K562 (cell line): ENCODE results near the gene MECR. TPM values are rescaled to one million over a fixed set of nuclear protein-coding genes. Genes with fewer than 3 reads are reported as not detected.

Experiments used
- ARID1B ChIP-seq: fragments of 450-650 bp; IDR thresholded peaks from 2 replicates; pipeline ENCODE4 v1.6.1; 2016; ENCODE audit warnings: antibody characterized with exemption, mild to moderate bottlenecking, inconsistent platforms
- BCOR ChIP-seq: fragments of 450-650 bp; IDR thresholded peaks from 2 replicates; pipeline ENCODE4 v1.6.1; 2016
- ELF4 ChIP-seq: fragments of 450-650 bp; formaldehyde crosslinking; IDR thresholded peaks from 2 replicates; pipeline ENCODE4 v1.4.0; 2022; ENCODE audit warnings: missing genetic modification characterization
- MLLT1 ChIP-seq, 2 experiments: fragments of 450-650 bp; IDR thresholded peaks; 2 replicates each; pipeline ENCODE4 v1.6.1; 2016
- NFATC3 ChIP-seq: fragments of 450-650 bp; IDR thresholded peaks from 2 replicates; pipeline ENCODE4 v1.6.1; 2017; ENCODE audit warnings: mild to moderate bottlenecking
- PBX2 ChIP-seq, 2 experiments: IDR thresholded peaks in 1 of 2; conservative IDR thresholded peaks in 1 of 2; 2 replicates each; pipeline ENCODE4 v1.6.1; 2016; ENCODE audit warnings: low read depth in 2 of 2, mild to moderate bottlenecking in 1 of 2, missing compliant biosample characterization in 1 of 2, missing genetic modification characterization in 1 of 2, moderate library complexity in 1 of 2
- PHB2 ChIP-seq: fragments of 450-650 bp; IDR thresholded peaks from 2 replicates; pipeline ENCODE4 v1.6.1; 2017; ENCODE audit warnings: low read depth
- PHF20 ChIP-seq: fragments of 450-650 bp; IDR thresholded peaks from 2 replicates; pipeline ENCODE4 v1.6.1; 2018; ENCODE audit not compliant: partially characterized antibody
- SMARCE1 ChIP-seq: fragments of 450-650 bp; IDR thresholded peaks from 2 replicates; pipeline ENCODE4 v1.7.1; 2016; ENCODE audit warnings: mild to moderate bottlenecking
- TAF15 ChIP-seq: fragments of 200-400 bp; formaldehyde crosslinking; IDR thresholded peaks from 2 replicates; pipeline ENCODE4 v1.6.1; 2017; ENCODE audit warnings: mild to moderate bottlenecking, low read depth, low read length, moderate library complexity
- TBL1XR1 ChIP-seq, 2 experiments: IDR thresholded peaks; 2 replicates each; pipeline ENCODE4 v1.6.1; 2012; ENCODE audit warnings: improper control_type of control experiment in 2 of 2, low read length in 2 of 2, mild to moderate bottlenecking in 1 of 2
- ZNF778 ChIP-seq: fragments of 450-650 bp; formaldehyde crosslinking; IDR thresholded peaks from 2 replicates; pipeline ENCODE4 v1.4.0; 2020; ENCODE audit warnings: mild to moderate bottlenecking, moderate library complexity
- polyA plus RNA-seq, 8 experiments: library from polyadenylated mRNA; depleted of rRNA in 4 of 8; stranded (reverse) in 5 of 8; unstranded in 3 of 8; fragments of >200 nt; fragmentation: Nextera tagmentation in 2 of 8; fragmentation: Illumina TruSeq in 1 of 8; extraction: Ambion mirVana in 2 of 8; extraction: Trizol in 1 of 8; gene quantifications; 2 replicates each; pipeline versions ENCODE4 v1.2.1 to v1.2.3, GENCODE V29; 2011 to 2014; ENCODE audit warnings: inconsistent platforms in 1 of 8, missing spikeins in 1 of 8
- total RNA-seq, 7 experiments: library from RNA; depleted of rRNA in 6 of 7; stranded (reverse); fragments of >200 nt in 6 of 7; fragmentation: Illumina TruSeq in 2 of 7; extraction: Trizol in 2 of 7; gene quantifications; 2 replicates each; pipeline versions ENCODE4 v1.2.1 to v1.2.3, GENCODE V29; 2011 to 2021; ENCODE audit warnings: low replicate concordance in 1 of 7
- TF ChIP-seq, protein P1 (sequence below): fragments of 450-650 bp; IDR thresholded peaks from 2 replicates; pipeline ENCODE4 v1.7.0; 2016; ENCODE audit warnings: borderline replicate concordance
- TF ChIP-seq, protein P2 (sequence below): sonication (generic); formaldehyde crosslinking; IDR thresholded peaks from 2 replicates; pipeline ENCODE4 v1.8.0; 2023; ENCODE audit warnings: missing genetic modification reagents, mild to moderate bottlenecking, borderline replicate concordance

MECR gene
- total and polyA plus RNA-seq, 9 of the 15 experiments (the other 6 are each of a cell fraction or from before 2014, with no cell fraction given): 10.4 to 58.6 (median 42.9) TPM

DNA sequence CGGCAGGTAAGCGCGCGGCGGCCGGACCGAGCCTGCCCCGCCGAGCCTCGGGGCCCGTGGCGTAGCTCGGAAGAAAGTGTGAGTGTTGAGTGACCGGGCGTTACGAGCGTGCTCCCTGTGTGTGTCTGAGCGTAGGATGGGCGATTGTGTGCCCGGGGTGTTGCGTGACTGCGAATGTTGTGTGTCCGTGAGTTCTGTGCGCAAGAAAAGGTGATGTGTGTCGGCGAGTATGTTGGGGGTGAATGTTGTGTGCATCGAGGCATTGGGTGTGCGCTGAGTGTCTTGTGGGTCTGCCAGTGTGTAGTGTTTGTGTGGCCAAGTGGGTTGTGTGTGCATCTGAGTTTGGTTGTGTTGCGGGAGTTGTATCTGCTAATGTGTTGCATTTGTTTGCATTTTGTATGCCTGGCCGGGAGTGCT is 6.0 kb upstream of the MECR start (continued):
- peak; percentile 73 to 83; a peak in 2 of 4 replicates for TF ChIP-seq MLLT1 (IDR thresholded peaks at IDR 0.05)
- 0 out of 2 replicates have a peak, but pooled peaks have one; percentile 34 for TF ChIP-seq SMARCE1
- 0 out of 2 replicates have a peak, but pooled peaks have one; percentile 37 for TF ChIP-seq TAF15
- peak; percentile 33; the same call in 1 of the 2 replicates for TF ChIP-seq ARID1B
- peak; percentile 77; the same call in 1 of the 2 replicates for TF ChIP-seq NFATC3
- peak; percentile 50 for TF ChIP-seq PHF20
- 0 out of 2 replicates have a peak, but pooled peaks have one; percentile 22 for TF ChIP-seq ELF4 (CRISPR knock-in tag)
- TF ChIP-seq, protein P1, sequence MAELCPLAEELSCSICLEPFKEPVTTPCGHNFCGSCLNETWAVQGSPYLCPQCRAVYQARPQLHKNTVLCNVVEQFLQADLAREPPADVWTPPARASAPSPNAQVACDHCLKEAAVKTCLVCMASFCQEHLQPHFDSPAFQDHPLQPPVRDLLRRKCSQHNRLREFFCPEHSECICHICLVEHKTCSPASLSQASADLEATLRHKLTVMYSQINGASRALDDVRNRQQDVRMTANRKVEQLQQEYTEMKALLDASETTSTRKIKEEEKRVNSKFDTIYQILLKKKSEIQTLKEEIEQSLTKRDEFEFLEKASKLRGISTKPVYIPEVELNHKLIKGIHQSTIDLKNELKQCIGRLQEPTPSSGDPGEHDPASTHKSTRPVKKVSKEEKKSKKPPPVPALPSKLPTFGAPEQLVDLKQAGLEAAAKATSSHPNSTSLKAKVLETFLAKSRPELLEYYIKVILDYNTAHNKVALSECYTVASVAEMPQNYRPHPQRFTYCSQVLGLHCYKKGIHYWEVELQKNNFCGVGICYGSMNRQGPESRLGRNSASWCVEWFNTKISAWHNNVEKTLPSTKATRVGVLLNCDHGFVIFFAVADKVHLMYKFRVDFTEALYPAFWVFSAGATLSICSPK: 0 out of 2 replicates have a peak, but pooled peaks have one; percentile 63
- TF ChIP-seq ZNF778: no peak
- TF ChIP-seq, protein P2, sequence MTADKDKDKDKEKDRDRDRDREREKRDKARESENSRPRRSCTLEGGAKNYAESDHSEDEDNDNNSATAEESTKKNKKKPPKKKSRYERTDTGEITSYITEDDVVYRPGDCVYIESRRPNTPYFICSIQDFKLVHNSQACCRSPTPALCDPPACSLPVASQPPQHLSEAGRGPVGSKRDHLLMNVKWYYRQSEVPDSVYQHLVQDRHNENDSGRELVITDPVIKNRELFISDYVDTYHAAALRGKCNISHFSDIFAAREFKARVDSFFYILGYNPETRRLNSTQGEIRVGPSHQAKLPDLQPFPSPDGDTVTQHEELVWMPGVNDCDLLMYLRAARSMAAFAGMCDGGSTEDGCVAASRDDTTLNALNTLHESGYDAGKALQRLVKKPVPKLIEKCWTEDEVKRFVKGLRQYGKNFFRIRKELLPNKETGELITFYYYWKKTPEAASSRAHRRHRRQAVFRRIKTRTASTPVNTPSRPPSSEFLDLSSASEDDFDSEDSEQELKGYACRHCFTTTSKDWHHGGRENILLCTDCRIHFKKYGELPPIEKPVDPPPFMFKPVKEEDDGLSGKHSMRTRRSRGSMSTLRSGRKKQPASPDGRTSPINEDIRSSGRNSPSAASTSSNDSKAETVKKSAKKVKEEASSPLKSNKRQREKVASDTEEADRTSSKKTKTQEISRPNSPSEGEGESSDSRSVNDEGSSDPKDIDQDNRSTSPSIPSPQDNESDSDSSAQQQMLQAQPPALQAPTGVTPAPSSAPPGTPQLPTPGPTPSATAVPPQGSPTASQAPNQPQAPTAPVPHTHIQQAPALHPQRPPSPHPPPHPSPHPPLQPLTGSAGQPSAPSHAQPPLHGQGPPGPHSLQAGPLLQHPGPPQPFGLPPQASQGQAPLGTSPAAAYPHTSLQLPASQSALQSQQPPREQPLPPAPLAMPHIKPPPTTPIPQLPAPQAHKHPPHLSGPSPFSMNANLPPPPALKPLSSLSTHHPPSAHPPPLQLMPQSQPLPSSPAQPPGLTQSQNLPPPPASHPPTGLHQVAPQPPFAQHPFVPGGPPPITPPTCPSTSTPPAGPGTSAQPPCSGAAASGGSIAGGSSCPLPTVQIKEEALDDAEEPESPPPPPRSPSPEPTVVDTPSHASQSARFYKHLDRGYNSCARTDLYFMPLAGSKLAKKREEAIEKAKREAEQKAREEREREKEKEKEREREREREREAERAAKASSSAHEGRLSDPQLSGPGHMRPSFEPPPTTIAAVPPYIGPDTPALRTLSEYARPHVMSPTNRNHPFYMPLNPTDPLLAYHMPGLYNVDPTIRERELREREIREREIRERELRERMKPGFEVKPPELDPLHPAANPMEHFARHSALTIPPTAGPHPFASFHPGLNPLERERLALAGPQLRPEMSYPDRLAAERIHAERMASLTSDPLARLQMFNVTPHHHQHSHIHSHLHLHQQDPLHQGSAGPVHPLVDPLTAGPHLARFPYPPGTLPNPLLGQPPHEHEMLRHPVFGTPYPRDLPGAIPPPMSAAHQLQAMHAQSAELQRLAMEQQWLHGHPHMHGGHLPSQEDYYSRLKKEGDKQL (CRISPR knock-in tag): no peak
- TF ChIP-seq BCOR: peak; percentile 75; the same call in 1 of the 2 replicates
- TF ChIP-seq PBX2 (CRISPR knock-in tag; IDR thresholded peaks at IDR 0.05; ENCODE audit: low read depth): no peak
- TF ChIP-seq PBX2 (tag; conservative IDR thresholded peaks at IDR 0.05; ENCODE audit: low read depth): no peak
- 0 out of 4 replicates have a peak, but pooled peaks of 1 of the 2 experiments have one; percentile 3 for TF ChIP-seq TBL1XR1 (IDR thresholded peaks at IDR 0.05; ENCODE audit: low read length in 2 of 2)
- TF ChIP-seq PHB2: peak; percentile 46; the same call in 1 of the 2 replicates
